Skeletal muscle tissue (tissue), 4 donors: Measurements from ENCODE around the gene ASB10. TPM values are rescaled to one million over a fixed set of nuclear protein-coding genes. Genes with fewer than 3 reads are reported as not detected.

Experiments used
- H3K27ac ChIP-seq: one replicate; pipeline ENCODE4 v1.7.0; 2013; ENCODE audit warnings: mild to moderate bottlenecking, low read depth, low read length, inconsistent platforms
- H3K27me3 ChIP-seq, 3 donors: one replicate each; pipeline ENCODE4 v1.7.0; 2013; ENCODE audit warnings: low read length in 3 of 3; ENCODE audit not compliant: control insufficient read depth in 3 of 3, insufficient read depth in 3 of 3
- H3K36me3 ChIP-seq, 3 donors: one replicate each; pipeline ENCODE4 v1.7.0; 2013; ENCODE audit warnings: low read length in 3 of 3; ENCODE audit not compliant: control insufficient read depth in 3 of 3, insufficient read depth in 3 of 3
- H3K4me1 ChIP-seq, 3 donors: one replicate each; pipeline ENCODE4 v1.7.0; 2013; ENCODE audit warnings: low read length in 3 of 3, mild to moderate bottlenecking in 3 of 3; ENCODE audit not compliant: control insufficient read depth in 3 of 3, insufficient read depth in 3 of 3
- H3K4me3 ChIP-seq, 3 donors: one replicate each; pipeline ENCODE4 v1.7.0; 2013; ENCODE audit warnings: low read length in 3 of 3
- H3K9ac ChIP-seq, 3 donors: one replicate each; pipeline ENCODE4 v1.7.0; 2013; ENCODE audit warnings: low read length in 3 of 3, mild to moderate bottlenecking in 3 of 3, moderate library complexity in 2 of 3, low read depth in 1 of 3
- H3K9me3 ChIP-seq, 3 donors: one replicate each; pipeline ENCODE4 v1.7.0; 2013; ENCODE audit warnings: low read length in 3 of 3; ENCODE audit not compliant: control insufficient read depth in 3 of 3
- total RNA-seq: library from RNA; depleted of rRNA; stranded (reverse); fragments of >200 nt; gene quantifications from one replicate; pipeline ENCODE4 v1.2.3, GENCODE V29; 2014
- donor health status: Osteomylitis.

The ASB10 gene
- total RNA-seq, 1 donor from 2014 or later = 3.7 TPM

GRCh38 chr7:151211155-151211772 is 24.2 kb upstream of the ASB10 start:
- Histone ChIP-seq H3K4me1 (no peaks in the 10 kb centered on the region), H3K4me3 (no peak overlapping the region), H3K36me3 (peaks cover 30 to 51% (median 32%) of the 10 kb centered on the region in 3 donors), H3K9me3 (no peaks in the 10 kb centered on the region), H3K27me3 (peaks cover 0 to 7% (median under 1%) of the 10 kb centered on the region in 3 donors), H3K9ac (no peak overlapping the region), H3K27ac (no peak overlapping the region)

DNA sequence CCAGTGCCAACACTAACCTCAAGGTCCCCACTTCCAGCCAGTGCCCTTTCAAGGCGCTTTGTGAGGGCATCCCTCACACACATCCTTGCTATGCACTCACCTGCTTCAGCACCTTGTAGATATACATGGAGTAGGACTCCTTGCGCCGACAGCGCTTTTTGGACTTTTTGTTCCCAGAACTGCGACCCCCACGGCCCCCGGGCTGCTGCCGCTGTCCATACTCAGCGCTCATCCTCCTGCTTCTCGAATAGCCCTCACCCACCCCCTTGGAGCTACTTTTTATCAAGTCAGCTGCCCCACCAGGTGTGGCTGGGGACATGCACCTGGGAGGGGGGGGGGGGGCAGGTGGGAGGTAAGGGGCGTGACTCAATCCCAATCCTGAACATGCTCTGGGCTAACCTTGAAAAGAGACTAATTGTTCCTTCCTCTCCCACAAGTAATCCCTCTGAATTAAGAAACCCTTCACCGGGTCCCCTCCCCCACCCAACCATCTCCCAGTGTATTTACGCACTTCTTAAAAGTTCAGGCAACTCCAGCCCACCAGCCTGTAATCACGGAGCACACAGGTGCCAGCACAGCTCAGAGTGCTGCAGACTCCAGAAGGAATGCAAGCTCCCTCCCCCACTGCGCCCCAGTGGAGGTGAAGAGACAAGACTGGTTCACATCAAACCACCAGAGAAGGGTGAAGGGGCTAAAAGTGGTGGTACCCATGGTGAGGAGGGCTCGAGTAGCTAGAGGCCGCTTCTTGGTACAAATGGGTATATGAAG is 23.2 kb upstream of the ASB10 start, which contains the start of gene H2BK1:
TSS of gene H2BK1 (minus strand) at position 402 of the 768 bp plus-strand sequence. CDS start at position 232, 170 bp downstream.
- Histone ChIP-seq H3K27ac (no peak within 1 kb of the TSS), H3K4me3 (no peak within 1 kb of the TSS), H3K36me3 (peaks cover 23 to 42% (median 24%) of the 10 kb centered on the region in 3 donors), H3K4me1 (no peaks in the 10 kb centered on the region), H3K9ac (no peak within 1 kb of the TSS), H3K9me3 (no peaks in the 10 kb centered on the region), H3K27me3 (peaks cover 6 to 17% (median 9%) of the 10 kb centered on the region in 3 donors)

- Histone ChIP-seq H3K4me1 (no peaks in the 10 kb centered on the region), H3K4me3 (no peak overlapping the region), H3K27me3 (peaks cover 7 to 24% (median 16%) of the 10 kb centered on the region in 3 donors), H3K27ac (no peak overlapping the region), H3K9me3 (no peaks in the 10 kb centered on the region), H3K36me3 (peaks cover 16 to 35% (median 17%) of the 10 kb centered on the region in 3 donors), H3K9ac (no peak overlapping the region)
Observed at GRCh38 chr7:151209588-151209987, 22.5 kb upstream of the ASB10 start.

GRCh38 chr7:151208253-151208862 is 21.3 kb upstream of the ASB10 start:
- Histone ChIP-seq H3K9ac (no peak overlapping the region), H3K36me3 (peaks cover 5 to 24% (median 7%) of the 10 kb centered on the region in 3 donors), H3K9me3 (no peaks in the 10 kb centered on the region), H3K4me1 (no peaks in the 10 kb centered on the region), H3K27me3 (peaks cover 19 to 36% (median 28%) of the 10 kb centered on the region in 3 donors), H3K27ac (no peak overlapping the region), H3K4me3 (no peak overlapping the region)

- no peaks in the 10 kb centered on the region for H3K9me3 ChIP-seq
- H3K27me3 ChIP-seq = peaks cover 24 to 42% (median 33%) of the 10 kb centered on the region in 3 donors
- no peaks in the 10 kb centered on the region for H3K4me1 ChIP-seq
- no peak overlapping the region for H3K9ac ChIP-seq
- H3K36me3 ChIP-seq = peaks cover 0 to 19% (median 3%) of the 10 kb centered on the region in 3 donors
- H3K27ac ChIP-seq = no peak overlapping the region
- no peak overlapping the region for H3K4me3 ChIP-seq
Observed at GRCh38 chr7:151207804-151208203, 20.8 kb upstream of the ASB10 start.

DNA sequence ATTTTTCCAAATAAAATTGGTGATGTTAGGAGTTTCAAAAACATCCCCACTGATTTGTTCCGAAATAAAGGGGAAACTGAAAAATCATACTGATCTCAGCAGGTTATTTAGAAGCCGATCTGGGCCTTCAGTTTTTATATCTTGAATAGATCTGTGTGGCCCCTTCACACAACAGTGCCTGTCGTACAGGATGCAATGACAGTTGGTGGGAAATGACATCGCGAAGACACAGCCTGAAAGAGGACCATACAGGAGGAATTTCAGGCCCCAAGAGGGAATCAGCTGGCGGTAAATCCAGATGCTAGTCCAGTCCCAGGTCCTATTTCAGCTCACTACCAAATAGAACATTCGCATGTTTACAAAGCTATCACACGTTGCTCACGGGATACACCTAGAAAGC is 20.3 kb upstream of the ASB10 start:
- H3K4me1 ChIP-seq = no peaks in the 10 kb centered on the region
- no peak overlapping the region for H3K4me3 ChIP-seq
- H3K36me3 ChIP-seq = peaks cover 0 to 14% (median 3%) of the 10 kb centered on the region in 3 donors
- no peaks in the 10 kb centered on the region for H3K9me3 ChIP-seq
- H3K27me3 ChIP-seq = peaks cover 27 to 45% (median 35%) of the 10 kb centered on the region in 3 donors
- H3K27ac ChIP-seq = no peak overlapping the region
- no peak overlapping the region for H3K9ac ChIP-seq

DNA sequence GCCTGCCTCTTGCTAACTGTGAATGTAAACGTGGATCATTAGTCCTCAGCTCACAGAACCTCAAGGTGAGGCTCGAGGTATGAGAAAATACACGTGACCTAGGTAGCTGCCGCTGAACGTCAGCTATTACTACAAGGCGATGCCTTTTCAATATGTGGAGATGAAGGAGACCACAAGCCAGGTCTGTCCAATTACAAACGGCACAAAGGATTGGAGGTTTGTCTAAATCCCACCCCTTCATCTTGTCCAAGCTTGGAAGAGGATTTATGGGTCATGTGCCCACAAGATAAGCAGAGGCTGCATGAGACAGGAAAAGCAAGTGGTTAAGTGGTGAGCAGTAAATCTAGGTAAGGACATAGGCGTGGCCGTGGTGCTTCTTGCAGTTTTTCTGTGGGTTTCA is 19.9 kb upstream of the ASB10 start:
- Histone ChIP-seq H3K27me3 (peaks cover 27 to 48% (median 35%) of the 10 kb centered on the region in 3 donors), H3K9me3 (no peaks in the 10 kb centered on the region), H3K4me3 (no peak overlapping the region), H3K36me3 (peaks cover 0 to 10% (median 3%) of the 10 kb centered on the region in 3 donors), H3K27ac (no peak overlapping the region), H3K4me1 (no peaks in the 10 kb centered on the region), H3K9ac (no peak overlapping the region)

DNA sequence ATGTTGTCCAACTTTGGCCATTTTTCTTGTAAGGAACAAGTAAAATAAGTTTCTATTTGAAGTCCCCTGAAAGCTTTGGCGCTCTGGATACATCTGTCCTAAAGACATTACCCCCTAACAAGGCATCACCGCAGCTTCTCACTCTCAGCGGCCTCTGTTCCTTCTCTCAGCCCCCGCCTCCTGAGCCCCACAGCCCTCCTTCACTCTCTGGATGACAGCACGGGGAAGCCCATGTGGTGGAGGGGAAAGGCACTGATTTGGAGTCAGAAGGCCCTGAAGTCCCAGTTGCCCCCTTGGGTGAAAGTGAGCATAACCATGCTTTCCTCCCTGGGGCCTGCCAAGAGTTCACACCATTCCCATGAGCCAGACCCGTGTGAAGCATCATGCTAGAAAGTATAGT is 18.7 kb upstream of the ASB10 start:
- H3K4me3 ChIP-seq = no peak overlapping the region
- H3K4me1 ChIP-seq = no peaks in the 10 kb centered on the region
- H3K27ac ChIP-seq = no peak overlapping the region

GRCh38 chr7:151204383-151205032 is 17.5 kb upstream of the ASB10 start:
- H3K27ac ChIP-seq = no peak overlapping the region
- H3K9me3 ChIP-seq = no peaks in the 10 kb centered on the region
- H3K36me3 ChIP-seq = no peaks in the 10 kb centered on the region
- H3K4me3 ChIP-seq = no peak overlapping the region
- peaks cover 40 to 69% (median 47%) of the 10 kb centered on the region in 3 donors for H3K27me3 ChIP-seq
- H3K9ac ChIP-seq = no peak overlapping the region
- H3K4me1 ChIP-seq = peaks cover under 1 to 5% (median 4%) of the 10 kb centered on the region in 3 donors

More for the DNA sequence above, 18.7 kb upstream of the ASB10 start:
- Histone ChIP-seq H3K36me3 (peaks cover 0 to 3% (median under 1%) of the 10 kb centered on the region in 3 donors), H3K27me3 (peaks cover 32 to 58% (median 40%) of the 10 kb centered on the region in 3 donors), H3K9ac (no peak overlapping the region), H3K9me3 (no peaks in the 10 kb centered on the region)
